SIG-M5 treated with dmso at 0.1 percent for 504 hours (cell line): Measurements from ENCODE around the gene PPP1R26.
"Not testable (repeated sequence)": the region's sequence is repeated elsewhere in the genome, so short reads cannot be mapped to it uniquely, and the experiment has no call there.

Experiments
- DNase-seq: peaks from one replicate; lab custom pipeline; 2025; ENCODE audit not compliant: unreplicated experiment; lab: John Stamatoyannopoulos, UW

PPP1R26 gene

GRCh38 chr9:135519179-135519971 lies 39.8 kb downstream of the PPP1R26 start:
- no peak for DNase-seq

DNA sequence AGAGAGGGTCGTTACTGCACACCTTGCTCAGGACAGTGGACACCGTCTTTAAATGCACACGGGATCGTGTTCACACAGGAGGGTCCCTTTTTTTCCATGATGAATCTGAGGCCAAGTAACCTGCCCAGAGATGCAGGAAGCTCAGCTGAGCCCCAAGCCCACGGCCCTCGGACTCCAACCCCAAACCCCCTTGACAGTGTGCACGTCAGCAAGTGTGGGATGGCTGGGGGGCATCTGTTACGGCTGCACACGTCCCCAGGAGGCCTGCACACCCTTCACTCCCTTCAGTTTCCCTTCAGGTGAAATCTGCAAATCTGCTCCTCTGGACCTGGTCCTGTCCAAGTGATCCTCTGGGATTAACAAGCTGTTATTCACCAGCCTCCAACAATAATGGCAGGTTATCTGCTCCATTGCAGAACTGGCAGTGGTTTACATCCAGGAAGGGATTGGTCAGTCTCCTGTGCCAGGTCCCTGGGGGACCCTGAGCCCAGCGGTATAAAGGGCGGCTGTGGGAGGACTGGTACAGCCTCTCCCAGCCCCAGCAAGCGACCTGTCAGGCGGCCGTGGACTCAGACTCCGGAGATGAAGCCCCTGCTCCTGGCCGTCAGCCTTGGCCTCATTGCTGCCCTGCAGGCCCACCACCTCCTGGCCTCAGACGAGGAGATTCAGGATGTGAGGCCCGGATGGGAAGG lies 41.5 kb downstream of the PPP1R26 start, which contains the start of gene LCN1:
TSS of gene LCN1 (plus strand) at position 525 of the 692 bp plus-strand sequence. CDS start at position 583, 58 bp downstream.
- no peak for DNase-seq

DNA sequence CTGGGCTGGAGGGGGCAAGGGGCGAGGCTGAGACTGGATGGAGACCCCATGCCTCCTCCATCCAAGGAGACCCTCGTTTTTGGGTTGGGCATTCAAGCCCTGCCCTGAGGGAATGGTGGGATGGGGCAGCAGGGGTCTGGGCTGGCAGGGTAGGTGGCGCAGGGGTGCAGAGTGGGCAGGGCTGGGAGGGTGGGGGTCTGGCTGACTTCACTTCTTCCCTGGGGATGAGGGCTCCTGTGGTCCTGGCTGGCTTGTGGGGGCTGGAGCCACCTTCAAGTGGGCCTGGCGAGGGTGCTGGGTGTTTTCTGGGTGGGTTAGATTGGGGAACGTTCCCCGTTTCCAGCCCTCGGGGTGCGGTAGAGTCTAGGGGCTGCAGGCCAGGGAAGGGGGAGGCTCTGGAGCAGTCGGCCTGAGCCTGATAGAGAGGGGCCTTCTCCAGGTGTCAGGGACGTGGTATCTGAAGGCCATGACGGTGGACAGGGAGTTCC lies 42.1 kb downstream of the PPP1R26 start:
- DNase-seq: no peak

DNA sequence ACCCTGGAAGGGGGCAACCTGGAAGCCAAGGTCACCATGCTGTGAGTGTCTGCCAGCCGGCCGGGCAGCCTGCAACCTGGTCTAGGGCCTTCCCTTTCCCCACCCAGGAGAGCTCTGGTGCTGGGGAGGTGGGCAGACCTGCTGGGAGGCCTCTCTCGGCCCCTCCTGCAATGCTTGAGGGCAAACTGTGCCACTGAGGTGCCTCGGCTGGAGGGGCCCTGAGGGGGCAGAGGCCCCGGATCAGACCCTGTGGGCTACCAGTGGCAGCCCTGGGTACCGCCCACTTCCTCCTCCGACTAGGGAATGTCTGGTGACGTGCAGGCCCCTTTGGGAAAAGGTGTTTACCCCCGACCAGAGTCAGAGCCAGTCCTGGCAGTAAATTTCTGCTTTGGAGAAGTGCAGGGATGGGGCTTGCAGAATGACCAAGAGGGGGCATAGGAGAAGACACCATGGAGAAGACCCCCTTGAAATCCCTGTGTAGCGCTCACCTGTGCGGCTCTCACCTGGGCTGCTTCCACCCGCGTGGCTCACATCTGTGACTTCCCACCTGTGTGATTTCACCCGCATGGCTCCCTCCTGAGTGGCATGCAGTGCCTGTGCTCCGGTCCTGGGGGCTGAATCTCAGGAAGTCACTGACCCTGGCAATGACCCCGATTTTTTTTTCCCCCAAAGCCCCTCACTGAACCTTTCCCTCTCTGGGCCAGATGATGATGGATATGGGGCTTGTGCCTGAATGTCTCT lies 42.7 kb downstream of the PPP1R26 start:
- DNase-seq: no peak

DNA sequence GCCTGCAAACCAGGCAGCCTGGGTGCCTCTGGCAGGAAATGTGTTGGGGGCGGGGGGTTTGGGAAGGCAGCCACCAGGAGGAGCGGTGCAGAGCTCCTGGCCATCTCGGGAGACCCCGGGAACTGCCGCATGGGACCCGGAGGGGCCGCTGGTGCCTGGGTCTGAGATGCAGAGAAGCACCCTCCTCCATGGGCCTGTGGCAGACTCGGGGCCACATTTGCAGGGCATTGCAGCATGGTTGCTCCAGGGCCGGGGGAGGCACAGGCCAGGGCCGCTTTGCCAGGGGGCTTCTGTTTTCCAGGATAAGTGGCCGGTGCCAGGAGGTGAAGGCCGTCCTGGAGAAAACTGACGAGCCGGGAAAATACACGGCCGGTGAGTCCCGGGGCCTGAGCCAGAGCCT lies 43.3 kb downstream of the PPP1R26 start:
- no peak for DNase-seq

GRCh38 chr9:135523521-135524129 lies 44.0 kb downstream of the PPP1R26 start:
- DNase-seq: no peak

DNA sequence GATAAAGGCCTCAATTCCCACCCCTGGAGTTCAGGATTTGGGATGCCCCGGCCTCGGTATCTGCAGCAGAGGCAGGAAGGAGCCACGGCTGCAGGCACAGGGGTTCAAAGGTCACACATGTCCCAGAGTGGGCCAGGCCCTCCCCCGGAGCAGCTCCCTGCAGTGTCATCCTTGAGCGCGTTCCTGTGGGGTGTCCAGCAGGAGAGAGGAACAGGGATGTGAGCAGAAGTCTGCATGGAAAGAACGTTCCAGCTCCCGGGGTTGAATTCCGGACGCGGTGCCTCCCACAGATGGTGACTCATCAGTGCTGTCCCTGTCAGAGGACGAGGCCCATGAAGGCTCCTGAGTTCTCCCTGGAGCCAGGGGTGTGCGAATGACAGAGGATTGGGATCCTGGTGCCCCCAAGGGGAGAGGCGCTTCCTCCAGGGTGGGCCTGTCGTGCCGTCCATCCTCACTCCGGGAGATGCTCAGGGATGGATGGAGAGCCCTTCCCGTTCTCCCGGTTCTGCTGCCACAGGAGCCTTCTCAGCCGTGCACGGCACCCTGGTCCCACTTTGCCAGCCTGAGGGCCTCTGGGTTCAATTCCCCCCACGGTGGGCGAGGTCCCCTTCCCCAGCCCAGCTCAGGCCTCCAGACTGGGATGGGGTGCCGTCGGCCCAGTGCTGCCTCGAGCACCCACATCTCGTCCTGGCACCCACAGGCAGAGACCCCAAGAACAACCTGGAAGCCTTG lies 44.7 kb downstream of the PPP1R26 start:
- DNase-seq: no peak

DNA sequence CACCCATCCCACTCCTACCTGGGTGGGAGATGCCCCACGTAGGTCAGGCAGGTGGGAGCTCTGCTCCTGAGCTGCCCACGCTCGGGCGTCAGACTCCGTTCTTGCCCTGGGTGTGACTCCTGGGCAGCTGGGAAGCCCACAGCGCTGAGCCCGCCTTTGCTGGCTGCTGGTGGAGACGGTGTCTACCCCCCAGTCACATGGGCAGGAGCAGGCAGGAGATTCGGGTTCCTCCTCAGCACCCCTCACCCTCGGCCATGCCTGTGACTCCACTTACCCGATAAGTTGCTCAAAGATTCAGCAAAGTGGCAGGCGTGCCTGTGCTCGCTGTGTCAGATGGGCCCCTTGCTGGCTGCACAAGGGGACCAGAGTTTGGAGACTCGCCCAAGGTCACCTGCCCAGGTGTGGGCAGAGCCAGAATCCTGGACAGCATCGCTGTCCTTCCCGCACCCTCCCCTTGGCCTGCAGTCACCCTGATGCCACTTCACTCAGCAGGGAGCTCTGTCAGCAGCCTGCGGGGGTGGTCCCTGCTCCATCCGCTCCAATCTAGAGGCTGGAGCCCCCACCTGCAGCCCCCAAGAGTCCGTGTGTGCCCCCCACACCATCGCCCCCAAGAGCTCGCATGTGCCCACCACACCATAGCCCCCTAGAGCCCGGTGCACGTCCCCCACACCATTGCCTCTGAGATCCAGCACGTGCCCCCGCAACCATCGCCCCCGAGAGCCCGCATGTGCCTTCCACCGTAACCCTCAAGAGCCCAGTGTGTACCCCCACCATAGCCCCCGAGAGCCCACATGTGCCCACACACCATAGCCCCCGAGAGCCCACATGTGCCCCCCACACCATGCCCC lies 45.9 kb downstream of the PPP1R26 start:
- DNase-seq: no peak

DNA sequence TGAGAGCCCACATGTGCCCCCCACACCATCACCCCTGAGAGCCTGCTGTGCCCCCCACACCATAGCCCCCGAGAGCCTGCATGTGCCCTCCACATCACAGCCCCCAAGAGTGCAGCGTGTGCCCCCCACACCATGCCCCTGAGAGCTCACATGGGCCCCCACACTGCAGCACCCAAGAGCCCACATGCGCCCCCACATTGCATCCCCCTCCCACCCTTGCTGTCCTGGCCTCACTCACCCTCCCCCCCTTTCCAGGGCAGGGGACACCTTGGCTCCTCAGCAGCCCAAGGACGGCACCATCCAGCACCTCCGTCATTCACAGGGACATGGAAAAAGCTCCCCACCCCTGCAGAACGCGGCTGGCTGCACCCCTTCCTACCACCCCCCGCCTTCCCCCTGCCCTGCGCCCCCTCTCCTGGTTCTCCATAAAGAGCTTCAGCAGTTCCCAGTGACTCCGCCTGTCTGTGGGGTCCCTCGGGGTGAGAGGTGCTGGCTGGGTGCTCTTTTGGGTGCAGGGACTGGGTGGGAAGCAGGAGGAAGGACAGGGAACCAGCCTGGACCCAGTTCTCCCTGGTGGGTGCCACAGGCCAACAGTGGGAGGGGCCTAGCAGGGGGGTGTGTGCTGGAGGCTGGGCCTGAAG lies 46.6 kb downstream of the PPP1R26 start:
- no peak for DNase-seq

- no peak for DNase-seq
These were observed 47.4 kb downstream of the PPP1R26 start for GRCh38 chr9:135526730-135527571.

DNA sequence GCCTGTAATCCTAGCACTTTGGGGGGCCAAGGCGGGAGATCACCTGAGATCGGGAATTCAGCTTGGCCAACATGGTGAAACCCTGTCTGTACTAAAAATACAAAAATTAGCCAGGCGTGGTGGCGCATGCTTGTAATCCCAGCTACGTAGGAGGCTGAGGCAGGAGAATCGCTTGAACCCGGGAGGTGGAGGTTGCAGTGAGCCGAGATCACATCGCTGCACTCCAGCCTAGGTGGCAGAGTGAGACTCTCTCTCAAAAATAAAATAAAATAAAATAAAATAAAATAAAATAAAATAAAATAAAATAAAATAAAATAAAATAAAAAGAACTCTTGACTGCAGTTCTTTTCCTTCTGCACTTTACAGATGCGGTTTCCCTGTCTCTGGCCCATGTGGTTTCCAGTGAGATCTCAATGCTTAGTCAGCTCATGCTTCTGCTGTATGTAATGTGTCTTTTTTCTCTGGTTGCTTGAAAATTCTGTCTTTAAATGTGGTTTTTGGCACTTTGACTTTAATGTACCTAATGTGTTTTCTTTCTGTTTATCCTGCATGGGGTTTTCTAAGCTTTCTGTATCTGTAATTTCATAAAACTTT lies 49.4 kb downstream of the PPP1R26 start:
- not testable (repeated sequence) for DNase-seq

GRCh38 chr9:135530146-135530545 lies 50.6 kb downstream of the PPP1R26 start:
- DNase-seq: no peak

GRCh38 chr9:135531096-135531495 lies 51.5 kb downstream of the PPP1R26 start:
- DNase-seq: no peak

DNA sequence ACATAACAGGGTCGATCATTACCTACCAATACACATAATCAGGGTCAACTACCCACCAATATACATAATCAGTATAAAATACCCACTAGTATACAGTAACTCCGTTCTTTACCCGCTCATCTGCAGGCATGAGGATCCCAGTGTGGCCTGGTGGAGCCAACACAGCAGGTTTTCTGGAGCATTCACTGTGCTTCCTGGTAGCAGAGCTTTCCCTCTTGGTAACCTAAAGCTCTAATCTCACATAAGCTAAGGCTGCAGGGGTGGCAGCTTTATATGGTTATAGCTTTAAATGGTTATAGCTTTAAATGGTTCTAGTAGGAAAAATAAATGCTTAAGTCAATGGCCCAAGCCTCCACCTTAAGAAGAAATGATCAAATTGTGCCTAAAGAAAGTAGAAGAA lies 53.5 kb downstream of the PPP1R26 start:
- DNase-seq: no peak

GRCh38 chr9:135533674-135534073 lies 54.1 kb downstream of the PPP1R26 start:
- no peak for DNase-seq

DNA sequence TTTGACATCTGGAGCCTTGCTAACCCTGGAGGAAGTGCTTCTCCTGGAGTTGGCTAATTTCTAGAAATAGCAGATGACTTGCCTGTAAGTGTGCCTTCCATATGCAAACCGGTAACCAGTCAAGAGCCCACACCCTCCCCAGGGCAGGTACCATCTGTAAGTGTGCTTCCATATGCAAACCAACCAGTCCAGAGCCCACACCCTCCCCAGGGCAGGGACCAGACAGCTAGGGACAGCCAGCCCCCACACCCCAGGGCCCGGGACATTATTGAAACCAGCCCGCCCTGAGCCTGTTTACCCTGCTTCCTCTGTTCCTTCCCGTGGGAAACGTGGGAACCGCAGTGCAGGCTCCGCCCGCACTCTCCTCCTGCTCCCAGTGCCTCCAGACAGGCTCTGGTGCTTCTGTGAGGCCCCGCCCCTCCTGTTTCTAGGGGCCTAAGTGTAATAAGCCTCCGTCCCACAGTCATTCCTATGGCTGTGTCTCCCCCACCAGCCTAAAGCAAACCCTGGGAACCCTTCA lies 54.7 kb downstream of the PPP1R26 start:
- DNase-seq: not testable (repeated sequence)

GRCh38 chr9:135534826-135535225 lies 55.2 kb downstream of the PPP1R26 start:
- DNase-seq: not testable (repeated sequence)
